Mesendoderm (in vitro differentiated cells): ENCODE data around the gene IFT52.

Source experiments
- DNase-seq: peaks from one replicate; pipeline ENCODE4 v3.0.0; 2013
- H2AK5ac ChIP-seq: 2 replicates; pipeline ENCODE4 v1.6.1; 2013; ENCODE audit warnings: low read length, inconsistent platforms
- H2BK120ac ChIP-seq: 2 replicates; pipeline ENCODE4 v1.6.1; 2013; ENCODE audit warnings: low read depth, mild to moderate bottlenecking, low read length, moderate library complexity, mixed read lengths
- H2BK15ac ChIP-seq: replicated peaks from 2 replicates; pipeline ENCODE4 v1.6.1; 2013; ENCODE audit warnings: low read depth, mild to moderate bottlenecking, moderate library complexity
- H2BK5ac ChIP-seq: 2 replicates; pipeline ENCODE4 v1.6.1; 2013; ENCODE audit warnings: low read length, inconsistent platforms
- H3K18ac ChIP-seq: 2 replicates; pipeline ENCODE4 v1.6.1; 2013; ENCODE audit warnings: mild to moderate bottlenecking, low read length, mixed read lengths
- H3K23ac ChIP-seq: one replicate; pipeline ENCODE4 v1.6.1; 2013; ENCODE audit warnings: low read length
- H3K27ac ChIP-seq: 2 replicates; pipeline ENCODE4 v1.5.1; 2013; ENCODE audit warnings: low read depth, mild to moderate bottlenecking, inconsistent platforms, low read length, moderate library complexity
- H3K27me3 ChIP-seq: 2 replicates; pipeline ENCODE4 v1.6.1; 2013; ENCODE audit warnings: low read length, control low read depth, mild to moderate bottlenecking, inconsistent platforms; ENCODE audit not compliant: insufficient read depth, poor library complexity
- H3K36me3 ChIP-seq: 2 replicates; pipeline ENCODE4 v1.6.1; 2013; ENCODE audit warnings: low read length, inconsistent platforms; ENCODE audit not compliant: control insufficient read depth, insufficient read depth
- H3K4ac ChIP-seq: one replicate; pipeline ENCODE4 v1.6.1; 2013; ENCODE audit warnings: low read depth, mild to moderate bottlenecking, low read length, moderate library complexity
- H3K4me1 ChIP-seq: 2 replicates; pipeline ENCODE4 v1.6.1; 2013; ENCODE audit warnings: low read depth, low read length, inconsistent platforms; ENCODE audit not compliant: control insufficient read depth
- H3K4me2 ChIP-seq: 2 replicates; pipeline ENCODE4 v1.6.1; 2013; ENCODE audit warnings: low read length
- H3K4me3 ChIP-seq: 2 replicates; pipeline ENCODE4 v1.5.1; 2013; ENCODE audit warnings: mild to moderate bottlenecking, low read length
- H3K56ac ChIP-seq: one replicate; pipeline ENCODE4 v1.6.1; 2013; ENCODE audit warnings: low read length
- H3K79me1 ChIP-seq: 2 replicates; pipeline ENCODE4 v1.6.1; 2013; ENCODE audit warnings: low read length, inconsistent platforms
- H3K79me2 ChIP-seq: 2 replicates; pipeline ENCODE4 v1.6.1; 2013; ENCODE audit warnings: mild to moderate bottlenecking, low read length; ENCODE audit not compliant: control insufficient read depth, insufficient read depth
- H3K9ac ChIP-seq: 2 replicates; pipeline ENCODE4 v1.6.1; 2013; ENCODE audit warnings: low read length, inconsistent platforms
- H4K5ac ChIP-seq: one replicate; pipeline ENCODE4 v1.6.1; 2013; ENCODE audit warnings: low read length
- H4K8ac ChIP-seq: one replicate; pipeline ENCODE4 v1.6.1; 2013; ENCODE audit warnings: low read depth, mild to moderate bottlenecking, control low read depth, low read length, moderate library complexity
- WGBS: extraction: QIAGEN DNeasy Blood & Tissue Kit; methylation state at CpG from one replicate; pipeline ENCODE4 v1.1.7; 2013; ENCODE audit warnings: low lambda C conversion rate, missing lambda C conversion rate; ENCODE audit not compliant: insufficient coverage; ENCODE audit errors: extremely low coverage; 5-methylcytosine and 5-hydroxymethylcytosine counted together

Gene IFT52

GRCh38 chr20:43544501-43544900, 46.2 kb upstream of the IFT52 start:
- Histone ChIP-seq H3K27ac (no peak overlapping the region), H3K56ac (no peak overlapping the region), H4K5ac (no peak overlapping the region), H3K36me3 (no peaks in the 10 kb centered on the region), H2BK120ac (no peak overlapping the region), H3K18ac (no peak overlapping the region), H3K4me1 (no peaks in the 10 kb centered on the region), H2BK5ac (no peak overlapping the region), H3K79me2 (no peaks in the 10 kb centered on the region), H4K8ac (no peak overlapping the region), H3K4me3 (no peak overlapping the region), H2AK5ac (no peak overlapping the region), H3K23ac (no peak overlapping the region), H2BK15ac (no peak overlapping the region), H3K4ac (no peak overlapping the region), H3K79me1 (no peaks in the 10 kb centered on the region), H3K4me2 (no peak overlapping the region), H3K9ac (no peak overlapping the region), H3K27me3 (no peaks in the 10 kb centered on the region)
- DNase-seq: no peak
- WGBS: no CpG with 5 or more reads among the region's 9 CpGs

GRCh38 chr20:43545837-43546578, 44.7 kb upstream of the IFT52 start:
- H4K5ac ChIP-seq: no peak overlapping the region
- H3K27me3 ChIP-seq: no peaks in the 10 kb centered on the region
- no peak overlapping the region for H2BK120ac ChIP-seq
- H4K8ac ChIP-seq: no peak overlapping the region
- H3K56ac ChIP-seq: no peak overlapping the region
- H3K9ac ChIP-seq: no peak overlapping the region
- no peak overlapping the region for H3K18ac ChIP-seq
- no peak overlapping the region for H3K4me3 ChIP-seq
- H3K27ac ChIP-seq: no peak overlapping the region
- H2AK5ac ChIP-seq: no peak overlapping the region
- no peak overlapping the region for H3K4ac ChIP-seq
- H3K79me2 ChIP-seq: no peaks in the 10 kb centered on the region
- H3K4me2 ChIP-seq: no peak overlapping the region
- no peak for DNase-seq
- H3K4me1 ChIP-seq: no peaks in the 10 kb centered on the region
- no peak overlapping the region for H3K23ac ChIP-seq
- no CpG with 5 or more reads among the region's 4 CpGs for WGBS
- no peak overlapping the region for H2BK5ac ChIP-seq
- H3K79me1 ChIP-seq: no peaks in the 10 kb centered on the region
- no peak overlapping the region for H2BK15ac ChIP-seq
- H3K36me3 ChIP-seq: no peaks in the 10 kb centered on the region

GRCh38 chr20:43548273-43548880, 42.4 kb upstream of the IFT52 start:
- H3K27me3 ChIP-seq: no peaks in the 10 kb centered on the region
- no peaks in the 10 kb centered on the region for H3K4me1 ChIP-seq
- no peaks in the 10 kb centered on the region for H3K79me2 ChIP-seq
- H3K56ac ChIP-seq: no peak overlapping the region
- no peaks in the 10 kb centered on the region for H3K36me3 ChIP-seq
- no peak overlapping the region for H3K4me3 ChIP-seq
- H3K4me2 ChIP-seq: no peak overlapping the region
- H3K4ac ChIP-seq: no peak overlapping the region
- H4K5ac ChIP-seq: no peak overlapping the region
- H2BK15ac ChIP-seq: no peak overlapping the region
- no CpG with 5 or more reads among the region's 5 CpGs for WGBS
- no peak overlapping the region for H2BK120ac ChIP-seq
- H3K9ac ChIP-seq: no peak overlapping the region
- DNase-seq: no peak
- no peak overlapping the region for H2AK5ac ChIP-seq
- no peak overlapping the region for H3K27ac ChIP-seq
- H3K18ac ChIP-seq: no peak overlapping the region
- no peak overlapping the region for H2BK5ac ChIP-seq
- H3K23ac ChIP-seq: no peak overlapping the region
- no peak overlapping the region for H4K8ac ChIP-seq
- no peaks in the 10 kb centered on the region for H3K79me1 ChIP-seq

- Histone ChIP-seq H2BK5ac (no peak overlapping the region), H3K4me3 (no peak overlapping the region), H3K27ac (no peak overlapping the region), H3K27me3 (no peaks in the 10 kb centered on the region), H3K79me2 (no peaks in the 10 kb centered on the region), H4K8ac (no peak overlapping the region), H3K9ac (no peak overlapping the region), H3K4me1 (no peaks in the 10 kb centered on the region), H3K79me1 (no peaks in the 10 kb centered on the region), H2BK120ac (no peak overlapping the region), H3K18ac (no peak overlapping the region), H2BK15ac (no peak overlapping the region), H3K56ac (no peak overlapping the region), H3K36me3 (no peaks in the 10 kb centered on the region), H3K4me2 (no peak overlapping the region), H2AK5ac (no peak overlapping the region), H3K23ac (no peak overlapping the region), H4K5ac (no peak overlapping the region), H3K4ac (no peak overlapping the region)
- whole genome bisulfite sequencing: no CpG with 5 or more reads among the region's 4 CpGs
- no peak for DNase-seq
These were observed 41.2 kb upstream of the IFT52 start for GRCh38 chr20:43549416-43550065.

- no peak overlapping the region for H3K56ac ChIP-seq
- H4K8ac ChIP-seq: no peak overlapping the region
- no peaks in the 10 kb centered on the region for H3K79me1 ChIP-seq
- no peaks in the 10 kb centered on the region for H3K36me3 ChIP-seq
- H3K4ac ChIP-seq: no peak overlapping the region
- no peak overlapping the region for H3K4me2 ChIP-seq
- no peak overlapping the region for H3K27ac ChIP-seq
- no peak overlapping the region for H3K23ac ChIP-seq
- H2BK15ac ChIP-seq: no peak overlapping the region
- H2BK5ac ChIP-seq: no peak overlapping the region
- H3K18ac ChIP-seq: no peak overlapping the region
- no peak for DNase-seq
- no peak overlapping the region for H4K5ac ChIP-seq
- no peaks in the 10 kb centered on the region for H3K4me1 ChIP-seq
- H3K4me3 ChIP-seq: no peak overlapping the region
- H2BK120ac ChIP-seq: no peak overlapping the region
- no peak overlapping the region for H2AK5ac ChIP-seq
- no peaks in the 10 kb centered on the region for H3K27me3 ChIP-seq
- H3K9ac ChIP-seq: no peak overlapping the region
- H3K79me2 ChIP-seq: no peaks in the 10 kb centered on the region
- WGBS: no CpG with 5 or more reads among the region's 2 CpGs
These were observed 40.3 kb upstream of the IFT52 start for GRCh38 chr20:43550456-43550855.
